ENCODE measurements around the gene ARHGAP26.

ARHGAP26 gene

GRCh38 chr5:142978726-142979125 lies 208.5 kb downstream of the ARHGAP26 start:
- DNase-seq (ENCODE audit: low spot score): no peak
- no peak for TF ChIP-seq CTCF (IDR thresholded peaks at IDR 0.05; ENCODE audit: extremely low read depth, insufficient read depth, missing control alignments)
- in situ Hi-C loops (cut with MboI; ENCODE audit: low pct_unique_long_range_greater_than_20kb, low sequenced_read_pairs, unreplicated experiment): no loop called here

GRCh38 chr5:142979636-142980035 lies 209.5 kb downstream of the ARHGAP26 start:
- no peak for TF ChIP-seq CTCF (IDR thresholded peaks at IDR 0.05; ENCODE audit: extremely low read depth, insufficient read depth, missing control alignments)
- DNase-seq (ENCODE audit: low spot score): no peak
- in situ Hi-C loops (cut with MboI; ENCODE audit: low pct_unique_long_range_greater_than_20kb, low sequenced_read_pairs, unreplicated experiment): no loop called here

- no peak for TF ChIP-seq CTCF (IDR thresholded peaks at IDR 0.05; ENCODE audit: extremely low read depth, insufficient read depth, missing control alignments)
- no peak for DNase-seq (ENCODE audit: low spot score)
- in situ Hi-C loops (cut with MboI; ENCODE audit: low pct_unique_long_range_greater_than_20kb, low sequenced_read_pairs, unreplicated experiment): no loop called here
Measured at GRCh38 chr5:142981475-142981874, 211.3 kb downstream of the ARHGAP26 start.

- no peak for DNase-seq (ENCODE audit: low spot score)
- in situ Hi-C loops (cut with MboI; ENCODE audit: low pct_unique_long_range_greater_than_20kb, low sequenced_read_pairs, unreplicated experiment): no loop called here
- no peak for TF ChIP-seq CTCF (IDR thresholded peaks at IDR 0.05; ENCODE audit: extremely low read depth, insufficient read depth, missing control alignments)
Measured at GRCh38 chr5:142981886-142982820, 212.0 kb downstream of the ARHGAP26 start.

- no peak for DNase-seq (ENCODE audit: low spot score)
- in situ Hi-C loops (cut with MboI; ENCODE audit: low pct_unique_long_range_greater_than_20kb, low sequenced_read_pairs, unreplicated experiment): no loop called here
- TF ChIP-seq CTCF (IDR thresholded peaks at IDR 0.05; ENCODE audit: extremely low read depth, insufficient read depth, missing control alignments): peak; percentile 26
Measured at GRCh38 chr5:142982821-142983200, 212.6 kb downstream of the ARHGAP26 start.

- DNase-seq (ENCODE audit: low spot score): no peak
- no peak for TF ChIP-seq CTCF (IDR thresholded peaks at IDR 0.05; ENCODE audit: extremely low read depth, insufficient read depth, missing control alignments)
- in situ Hi-C loops (cut with MboI; ENCODE audit: low pct_unique_long_range_greater_than_20kb, low sequenced_read_pairs, unreplicated experiment): no loop called here
Measured at GRCh38 chr5:142984011-142984410, 213.8 kb downstream of the ARHGAP26 start.
